Bone marrow (tissue), 2 donors: ENCODE data around the gene NDFIP1.
"Not testable (repeated sequence)": the region's sequence is repeated elsewhere in the genome, so short reads cannot be mapped to it uniquely, and the experiment has no call there.

ENCODE experiments used
- DNase-seq, 2 donors: peaks; one replicate each; lab custom pipeline; 2025; lab: John Stamatoyannopoulos, UW

The NDFIP1 gene

GRCh38 chr5:142154449-142154841 is 45.9 kb downstream of the NDFIP1 start:
- not testable (repeated sequence) for DNase-seq

- no peak for DNase-seq
These were observed 48.4 kb downstream of the NDFIP1 start for GRCh38 chr5:142156839-142157463.

DNA sequence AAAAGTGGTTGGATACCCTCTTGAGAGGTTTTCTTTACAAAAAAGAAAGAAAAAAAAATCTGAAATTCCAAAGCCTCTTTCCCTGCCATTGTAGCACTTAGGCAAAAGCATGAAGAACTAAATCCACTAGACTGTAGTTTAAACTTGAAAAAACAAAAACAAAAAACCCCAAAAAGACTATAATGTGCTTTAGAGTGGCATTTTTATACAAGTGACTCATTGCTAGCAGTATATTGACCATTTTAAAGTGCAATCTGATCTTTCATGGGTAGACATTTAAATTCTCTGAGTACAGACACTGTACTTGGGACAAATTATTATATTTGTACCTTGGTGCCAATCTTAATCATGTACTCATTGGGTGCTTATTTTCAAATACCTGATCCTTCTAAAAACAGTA is 50.8 kb downstream of the NDFIP1 start:
- no peak for DNase-seq

GRCh38 chr5:142164315-142164714 is 55.7 kb downstream of the NDFIP1 start:
- no peak for DNase-seq

DNA sequence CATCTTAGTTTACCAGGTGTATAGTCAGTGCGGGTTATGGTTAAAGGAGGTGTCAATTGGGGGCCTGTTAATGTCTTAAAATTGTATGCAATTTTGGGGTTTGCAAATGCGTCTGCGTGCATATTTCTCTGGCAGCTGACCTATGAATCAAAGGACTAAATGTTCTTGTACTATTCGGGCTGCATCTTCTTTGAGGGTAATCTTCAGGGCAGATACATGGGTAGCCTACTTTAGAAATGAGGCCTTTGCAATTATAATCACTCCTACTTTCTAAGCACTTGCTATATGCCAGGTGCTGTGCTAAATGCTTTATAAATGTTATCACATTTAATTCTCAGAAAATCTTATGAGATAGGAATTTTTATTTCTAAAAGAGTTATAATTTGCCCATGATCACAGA is 58.2 kb downstream of the NDFIP1 start:
- DNase-seq, result no peak

- DNase-seq, result no peak
These were observed 58.9 kb downstream of the NDFIP1 start for GRCh38 chr5:142167458-142167857.

DNA sequence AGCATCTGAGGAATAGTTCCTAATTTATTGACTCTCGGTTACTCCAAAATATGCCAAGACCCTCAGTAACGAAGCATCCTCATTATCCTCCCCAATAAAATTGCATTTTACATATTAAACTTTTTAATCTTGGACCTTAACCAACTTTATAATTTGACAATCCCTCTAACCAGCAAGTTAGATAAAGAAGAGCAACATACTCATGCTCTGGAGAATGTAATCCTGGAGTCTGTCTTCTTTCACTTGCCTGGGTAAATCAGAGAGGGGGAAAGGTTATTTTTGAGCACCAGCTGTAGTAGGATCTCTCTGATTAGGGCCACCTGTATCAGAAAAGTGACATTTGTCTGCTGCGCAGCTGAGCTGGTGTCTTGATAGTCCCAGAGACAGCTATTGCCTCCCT is 59.8 kb downstream of the NDFIP1 start:
- DNase-seq, result no peak

DNA sequence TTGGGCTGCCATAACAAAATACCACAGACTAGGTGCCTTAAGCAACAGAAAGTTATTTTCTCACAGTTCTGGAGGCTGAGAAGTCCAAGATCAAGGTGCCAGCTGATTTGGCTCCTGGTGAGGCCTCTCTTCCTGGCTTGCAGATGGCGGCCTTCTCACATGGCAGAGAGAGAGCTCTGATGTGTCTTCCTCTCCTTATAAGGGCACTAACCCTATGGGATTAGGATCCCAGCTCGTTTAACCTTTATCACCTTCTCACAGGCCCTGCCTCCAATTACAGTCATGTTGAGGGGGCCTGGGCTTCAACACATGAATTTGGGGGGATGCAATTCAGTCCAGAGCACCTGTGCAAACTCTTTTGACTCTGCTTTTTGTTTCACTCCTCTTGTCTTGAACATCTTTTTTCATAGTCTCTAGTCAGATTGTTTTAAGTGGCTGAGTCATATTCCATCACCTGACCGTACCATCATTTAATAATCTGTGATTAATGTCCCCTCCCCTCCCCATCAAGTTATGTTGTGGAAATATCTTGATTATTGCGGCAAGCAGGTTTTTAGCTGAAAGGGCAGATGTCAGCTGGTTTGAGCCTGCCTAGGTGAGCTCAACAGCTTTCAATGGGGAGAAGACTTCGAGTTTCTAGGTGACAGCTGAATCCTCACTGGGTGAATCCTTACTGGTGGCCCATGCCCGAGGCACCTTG is 61.8 kb downstream of the NDFIP1 start:
- DNase-seq, result no peak

- DNase-seq, result no peak
These were observed 62.7 kb downstream of the NDFIP1 start for GRCh38 chr5:142171270-142171669.

DNA sequence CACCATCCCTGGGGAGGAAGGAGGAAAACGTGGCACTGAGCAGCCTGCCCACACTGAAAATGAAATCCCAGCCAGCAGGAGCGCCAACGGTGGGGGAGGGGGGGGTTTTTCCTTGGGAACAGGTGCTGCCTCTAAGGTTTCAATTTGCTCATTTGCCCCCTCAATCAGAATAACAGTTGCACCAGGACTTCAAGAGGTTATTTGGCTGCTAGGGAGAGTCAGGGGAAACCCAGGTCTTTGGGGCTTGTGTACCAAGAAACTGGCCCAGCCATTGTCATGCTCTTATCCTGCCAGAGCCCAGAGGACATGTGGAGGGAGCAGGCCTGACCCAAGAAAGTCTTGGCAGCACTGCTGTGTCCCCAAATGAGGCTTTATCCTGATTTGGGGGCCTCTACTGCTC is 66.5 kb downstream of the NDFIP1 start:
- DNase-seq, result no peak

DNA sequence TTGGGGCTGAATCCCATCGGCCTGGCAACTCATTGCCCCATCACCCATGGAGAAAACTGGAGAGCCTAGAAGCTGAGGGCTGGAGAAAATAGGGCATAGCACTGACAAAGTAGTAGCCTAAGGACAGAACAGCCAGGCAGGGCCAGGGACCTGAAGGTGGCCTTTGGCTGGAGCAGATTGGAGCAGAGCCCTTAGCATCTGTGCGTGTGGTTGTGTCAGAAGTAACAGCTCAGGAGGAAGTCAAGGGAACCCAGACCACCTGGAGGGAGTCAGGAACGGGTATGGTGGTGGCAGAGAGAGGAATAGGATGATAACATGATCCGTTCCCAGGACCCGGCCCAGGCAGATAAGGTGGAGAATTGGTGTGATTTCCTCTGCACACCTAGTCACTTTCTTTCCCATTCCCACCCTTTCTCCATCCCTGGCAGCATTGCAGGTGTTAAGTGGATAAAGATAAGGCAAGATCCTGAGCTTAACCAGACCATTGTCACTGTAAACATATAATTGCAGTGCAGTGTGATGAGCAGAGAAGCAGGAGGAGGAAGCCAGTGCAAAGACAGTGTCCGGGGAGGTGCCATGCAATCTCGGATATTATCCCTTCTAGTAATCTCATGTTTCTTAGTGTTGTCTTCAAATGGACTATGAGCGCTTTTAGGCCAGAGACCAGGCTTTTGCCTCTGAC is 67.0 kb downstream of the NDFIP1 start:
- no peak for DNase-seq

- no peak for DNase-seq
These were observed 67.7 kb downstream of the NDFIP1 start for GRCh38 chr5:142176255-142176654.

DNA sequence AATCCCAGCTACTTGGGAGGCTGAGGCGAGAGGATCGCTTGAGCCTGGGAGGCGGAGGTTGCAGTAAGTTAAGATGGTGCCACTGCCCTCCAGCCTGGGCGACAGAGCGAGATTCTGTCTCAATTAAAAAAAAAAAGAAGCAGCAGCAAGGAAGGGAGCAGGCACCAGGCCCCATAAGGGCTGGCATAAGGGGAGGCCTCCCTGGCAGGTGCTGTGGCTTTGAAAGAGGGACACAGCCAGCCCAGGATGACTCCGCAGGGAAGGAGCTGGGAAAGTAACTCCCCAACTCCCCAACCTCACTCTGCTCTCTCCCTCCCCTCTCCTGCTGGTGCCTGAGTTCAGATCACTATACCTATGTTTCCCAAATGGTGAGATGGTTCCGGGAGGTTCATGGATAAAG is 70.1 kb downstream of the NDFIP1 start:
- DNase-seq, result no peak

DNA sequence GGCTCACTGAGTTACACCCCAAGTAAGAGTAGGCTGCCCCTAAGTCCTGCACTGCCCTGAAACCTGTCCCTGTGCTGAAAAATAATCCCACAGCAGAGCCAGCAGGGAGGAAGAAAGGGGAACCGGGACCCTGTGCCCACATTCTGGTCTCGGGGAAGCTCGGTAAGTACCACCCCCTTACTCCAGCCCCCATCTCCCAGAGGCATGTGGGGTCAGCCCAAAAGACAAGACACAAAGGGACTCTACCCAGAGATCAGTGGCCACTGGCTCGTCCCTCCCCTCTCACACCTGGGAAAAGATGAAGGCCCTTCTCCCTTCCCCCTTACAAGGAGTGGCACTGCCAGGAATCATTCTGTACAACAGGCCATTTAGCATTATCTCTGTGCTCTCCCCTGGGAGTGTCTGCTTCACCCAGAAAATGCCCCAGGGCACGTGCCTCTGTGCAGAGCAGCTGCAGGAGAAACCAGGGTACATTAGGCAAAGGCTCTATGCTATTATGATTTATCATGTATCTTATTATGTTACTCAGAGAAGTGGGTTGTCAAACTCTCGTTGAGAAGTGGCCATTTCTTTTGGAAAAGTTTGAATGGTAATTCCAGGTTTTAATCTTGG is 71.3 kb downstream of the NDFIP1 start:
- DNase-seq, result no peak

DNA sequence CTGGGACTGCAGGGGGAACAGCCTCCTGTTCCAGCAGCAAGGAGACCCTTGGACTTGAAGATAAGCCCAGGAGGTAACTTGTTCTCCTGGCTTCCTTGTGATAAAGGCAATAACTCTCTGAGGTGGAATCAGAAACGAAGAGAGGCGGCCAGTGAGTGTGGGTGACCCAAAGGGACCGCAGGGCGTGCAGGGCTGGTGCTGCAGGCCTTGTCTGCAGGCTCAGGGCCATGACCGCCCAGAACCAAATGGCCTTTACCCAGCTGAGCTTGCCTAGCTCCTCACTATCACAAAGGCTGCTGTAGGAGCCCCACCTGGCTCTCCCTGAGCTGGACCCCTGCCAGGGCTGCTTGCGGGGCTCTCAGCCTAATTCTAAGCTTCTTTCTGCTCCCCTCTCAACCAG is 72.5 kb downstream of the NDFIP1 start:
- DNase-seq, result no peak

DNA sequence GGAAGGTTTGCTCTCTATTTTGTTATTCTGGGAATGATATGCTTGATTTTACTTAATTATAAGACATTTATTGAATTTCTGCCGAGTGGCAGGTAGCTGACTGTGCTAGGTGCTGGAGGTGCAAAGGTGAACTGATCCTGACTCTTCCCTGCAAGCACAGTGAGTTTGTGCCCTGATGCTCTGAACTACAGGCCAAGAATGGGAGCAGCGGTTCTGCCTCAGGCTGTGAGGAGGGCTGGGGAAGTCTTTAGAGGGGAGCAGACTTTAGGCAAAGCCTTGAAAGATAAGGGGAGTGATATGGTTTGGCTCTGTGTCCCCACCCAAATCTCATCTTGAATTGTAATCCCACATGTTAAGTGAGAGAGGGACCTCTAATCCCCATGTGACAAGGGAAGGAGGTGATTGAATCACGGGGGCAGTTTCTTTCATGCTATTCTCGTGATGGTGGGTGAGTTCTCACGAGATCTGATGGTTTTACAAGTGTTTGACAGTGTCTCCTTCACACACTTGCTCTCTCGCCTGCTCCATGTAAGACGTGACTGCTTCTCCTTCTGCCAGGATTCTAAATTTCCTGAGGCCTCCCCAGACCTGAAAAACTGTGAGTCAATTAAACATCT is 73.1 kb downstream of the NDFIP1 start:
- DNase-seq, result no peak

- no peak for DNase-seq
These were observed 74.3 kb downstream of the NDFIP1 start for GRCh38 chr5:142182840-142183239.

DNA sequence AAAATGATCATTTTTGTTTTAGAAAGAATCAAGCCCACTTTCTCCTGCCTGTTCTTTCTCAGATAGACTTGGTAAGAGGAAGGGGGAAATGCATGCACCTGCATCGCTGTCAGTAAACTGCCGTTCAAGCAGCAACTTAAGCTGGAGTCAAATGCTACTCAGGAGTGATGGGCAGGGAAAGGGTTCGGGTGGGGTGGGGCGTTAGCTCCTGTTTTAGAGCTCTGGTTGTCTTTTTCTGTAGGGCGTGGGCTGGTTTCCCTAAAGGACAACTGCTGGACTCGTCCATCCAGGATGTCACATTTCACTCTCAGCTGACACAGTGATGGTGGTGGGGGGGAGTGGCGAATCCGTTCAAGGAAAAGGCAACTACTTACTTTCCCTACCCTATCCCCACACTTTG is 75.0 kb downstream of the NDFIP1 start:
- DNase-seq, result no peak

GRCh38 chr5:142184988-142185387 is 76.4 kb downstream of the NDFIP1 start:
- DNase-seq, result no peak

DNA sequence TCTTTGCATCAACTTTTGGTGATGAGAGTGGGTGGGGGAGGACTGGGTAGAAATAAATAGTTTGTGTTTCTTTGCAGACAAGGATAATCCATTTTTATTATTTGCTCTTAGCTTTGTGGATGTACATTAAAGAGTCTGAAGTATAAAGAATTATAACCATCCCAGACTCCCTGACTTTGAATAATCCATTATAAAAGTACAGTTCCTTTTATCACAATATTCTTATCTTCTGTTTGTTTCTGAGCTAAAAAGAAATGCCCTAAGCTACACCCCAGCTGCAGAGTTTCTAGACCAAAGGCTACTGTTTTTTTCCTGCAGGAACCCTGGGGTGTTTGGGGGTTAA is 77.9 kb downstream of the NDFIP1 start:
- no peak for DNase-seq

GRCh38 chr5:142186857-142187594 is 78.4 kb downstream of the NDFIP1 start:
- no peak for DNase-seq

DNA sequence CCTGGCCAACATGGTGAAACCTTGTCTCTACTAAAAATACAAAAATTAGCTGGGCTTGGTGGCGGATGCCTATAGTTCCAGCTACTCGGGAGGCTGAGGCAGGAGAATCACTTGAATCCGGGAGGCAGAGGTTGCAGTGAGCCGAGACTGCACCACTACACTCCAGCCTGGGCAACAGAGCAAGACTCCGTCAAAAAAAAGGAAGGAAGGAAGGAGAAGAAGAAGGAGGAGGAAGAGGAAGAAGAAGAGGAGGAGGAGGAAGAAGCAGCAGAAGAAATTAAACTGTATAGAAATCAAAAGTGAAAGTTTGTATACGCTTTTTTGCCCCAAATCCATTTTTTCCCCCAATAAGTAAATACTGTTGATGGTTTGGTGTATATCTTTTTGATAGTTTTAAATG is 80.1 kb downstream of the NDFIP1 start:
- DNase-seq, result not testable (repeated sequence)
